Lower lobe of right lung (tissue), 2 donors: ENCODE measurements around the gene BMF. TPM values are rescaled to one million over a fixed set of nuclear protein-coding genes. Genes with fewer than 3 reads are reported as not detected.

Experiments used
- ATAC-seq, 2 donors: fragments of 200-7000 bp; cut with Tn5 transposase; one replicate each; pipeline ENCODE4 v1.9.1; 2020 to 2022; ENCODE audit warnings: mild to moderate bottlenecking in 2 of 2, moderate library complexity in 2 of 2
- DNase-seq: peaks from one replicate; pipeline ENCODE4 v3.0.0-alpha.2; 2020
- H3K27ac ChIP-seq: fragments of 200-600 bp; one replicate; pipeline ENCODE4 v1.8.0; 2022
- H3K27me3 ChIP-seq: fragments of 200-600 bp; one replicate; pipeline ENCODE4 v1.8.0; 2022; ENCODE audit warnings: low read depth
- H3K36me3 ChIP-seq: fragments of 200-600 bp; one replicate; pipeline ENCODE4 v1.8.0; 2022; ENCODE audit warnings: mild to moderate bottlenecking
- H3K4me1 ChIP-seq: fragments of 200-600 bp; one replicate; pipeline ENCODE4 v1.8.0; 2022
- H3K4me3 ChIP-seq: fragments of 200-600 bp; one replicate; pipeline ENCODE4 v1.8.0; 2022; ENCODE audit warnings: mild to moderate bottlenecking
- H3K9me3 ChIP-seq: fragments of 200-600 bp; one replicate; pipeline ENCODE4 v1.8.0; 2022
- intact Hi-C: fragments of 100-400 bp; cut with DNase I; formaldehyde crosslinking; loops from one replicate; pipeline ENCODE4 v1.11.0; 2022
- total RNA-seq: library from RNA; stranded (reverse); fragmentation: NEBNext Ultra II Directional; extraction: Animal tissue kit (Norgen Biotek cat#: 25700); gene quantifications from one replicate; pipeline ENCODE4 v1.2.1, GENCODE V29; 2021
- TF ChIP-seq, protein P1 (sequence below): fragments of 200-600 bp; IDR thresholded peaks from one replicate; pipeline ENCODE4 v1.8.0; 2022; ENCODE audit warnings: antibody characterized with exemption, mild to moderate bottlenecking
- donor health status: DM: no; HTN: yes; CAD: no; lungs with severe emphysema.

The BMF gene
- total RNA-seq, 1 donor from 2014 or later = 17.2 TPM

DNA sequence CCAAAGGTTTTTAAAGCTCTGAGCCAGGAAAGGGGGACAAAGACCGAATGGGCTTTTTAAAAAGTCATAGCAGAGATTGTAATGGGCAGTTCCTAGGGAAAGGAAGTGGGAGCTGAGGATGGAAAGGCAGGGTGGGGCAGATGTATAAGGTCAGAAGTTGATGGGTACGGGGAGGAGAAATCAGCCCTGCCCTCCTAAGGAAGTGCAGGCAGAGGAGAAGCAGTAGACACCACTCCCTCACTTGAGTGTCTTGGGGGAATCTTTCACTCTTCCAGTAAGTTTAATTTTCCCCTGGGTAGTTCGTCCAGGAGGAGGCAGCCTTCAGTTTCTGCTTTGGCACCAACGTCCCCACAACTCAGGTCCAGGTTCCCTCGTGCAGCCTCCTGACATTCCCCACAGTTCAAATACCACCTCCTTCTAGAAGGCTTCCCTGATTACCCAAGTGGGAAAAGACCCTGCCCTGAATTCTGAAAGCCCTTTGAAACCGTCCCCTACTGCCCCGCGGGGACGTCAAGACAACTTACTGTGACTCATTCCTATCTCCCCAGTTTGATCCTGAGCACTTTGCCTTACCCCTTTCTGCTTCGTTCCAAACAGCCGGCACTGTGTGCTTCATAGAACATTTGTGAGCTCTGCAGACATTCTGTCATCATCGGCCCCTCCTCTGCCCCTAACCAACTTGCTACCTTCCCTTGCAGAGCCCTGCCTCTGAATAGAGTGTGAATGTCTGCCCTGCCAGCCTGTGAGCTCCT lies 55.4 kb downstream of the BMF start:
- Histone ChIP-seq H3K4me1 (peaks cover 42% of the 10 kb centered on the region), H3K27me3 (no peaks in the 10 kb centered on the region), H3K4me3 (no peak overlapping the region), H3K27ac (no peak overlapping the region), H3K36me3 (peaks cover 9% of the 10 kb centered on the region), H3K9me3 (no peaks in the 10 kb centered on the region)
- ATAC-seq (no peak), DNase-seq (no peak)
- intact Hi-C loops = no loop called here
- TF ChIP-seq, protein P1, sequence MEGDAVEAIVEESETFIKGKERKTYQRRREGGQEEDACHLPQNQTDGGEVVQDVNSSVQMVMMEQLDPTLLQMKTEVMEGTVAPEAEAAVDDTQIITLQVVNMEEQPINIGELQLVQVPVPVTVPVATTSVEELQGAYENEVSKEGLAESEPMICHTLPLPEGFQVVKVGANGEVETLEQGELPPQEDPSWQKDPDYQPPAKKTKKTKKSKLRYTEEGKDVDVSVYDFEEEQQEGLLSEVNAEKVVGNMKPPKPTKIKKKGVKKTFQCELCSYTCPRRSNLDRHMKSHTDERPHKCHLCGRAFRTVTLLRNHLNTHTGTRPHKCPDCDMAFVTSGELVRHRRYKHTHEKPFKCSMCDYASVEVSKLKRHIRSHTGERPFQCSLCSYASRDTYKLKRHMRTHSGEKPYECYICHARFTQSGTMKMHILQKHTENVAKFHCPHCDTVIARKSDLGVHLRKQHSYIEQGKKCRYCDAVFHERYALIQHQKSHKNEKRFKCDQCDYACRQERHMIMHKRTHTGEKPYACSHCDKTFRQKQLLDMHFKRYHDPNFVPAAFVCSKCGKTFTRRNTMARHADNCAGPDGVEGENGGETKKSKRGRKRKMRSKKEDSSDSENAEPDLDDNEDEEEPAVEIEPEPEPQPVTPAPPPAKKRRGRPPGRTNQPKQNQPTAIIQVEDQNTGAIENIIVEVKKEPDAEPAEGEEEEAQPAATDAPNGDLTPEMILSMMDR = no peak

DNA sequence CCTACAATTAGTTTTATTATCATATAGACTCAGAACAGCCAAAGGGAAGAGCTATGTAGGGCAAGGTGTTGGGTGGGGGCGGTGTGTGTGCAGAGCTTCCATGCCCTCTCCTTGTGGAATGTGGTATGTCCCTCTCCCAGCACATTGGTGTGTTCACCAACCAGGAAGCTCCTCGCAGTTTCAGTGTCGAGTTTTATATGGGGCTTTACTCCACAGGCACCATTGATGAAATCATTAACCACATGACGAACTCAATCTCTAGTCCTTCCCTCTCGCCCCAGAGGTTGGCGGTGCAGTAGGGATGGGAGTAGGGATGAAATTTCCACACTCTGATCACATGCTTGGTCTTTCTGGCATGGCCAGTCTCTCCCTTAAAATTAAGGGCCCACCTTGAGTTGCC lies 56.1 kb downstream of the BMF start:
- Histone ChIP-seq H3K9me3 (no peaks in the 10 kb centered on the region), H3K36me3 (peaks cover 9% of the 10 kb centered on the region), H3K27ac (no peak overlapping the region), H3K27me3 (no peaks in the 10 kb centered on the region), H3K4me3 (no peak overlapping the region), H3K4me1 (peaks cover 49% of the 10 kb centered on the region)
- TF ChIP-seq, protein P1 = no peak
- DNase-seq (no peak), ATAC-seq (no peak)
- intact Hi-C loops = no loop called here

DNA sequence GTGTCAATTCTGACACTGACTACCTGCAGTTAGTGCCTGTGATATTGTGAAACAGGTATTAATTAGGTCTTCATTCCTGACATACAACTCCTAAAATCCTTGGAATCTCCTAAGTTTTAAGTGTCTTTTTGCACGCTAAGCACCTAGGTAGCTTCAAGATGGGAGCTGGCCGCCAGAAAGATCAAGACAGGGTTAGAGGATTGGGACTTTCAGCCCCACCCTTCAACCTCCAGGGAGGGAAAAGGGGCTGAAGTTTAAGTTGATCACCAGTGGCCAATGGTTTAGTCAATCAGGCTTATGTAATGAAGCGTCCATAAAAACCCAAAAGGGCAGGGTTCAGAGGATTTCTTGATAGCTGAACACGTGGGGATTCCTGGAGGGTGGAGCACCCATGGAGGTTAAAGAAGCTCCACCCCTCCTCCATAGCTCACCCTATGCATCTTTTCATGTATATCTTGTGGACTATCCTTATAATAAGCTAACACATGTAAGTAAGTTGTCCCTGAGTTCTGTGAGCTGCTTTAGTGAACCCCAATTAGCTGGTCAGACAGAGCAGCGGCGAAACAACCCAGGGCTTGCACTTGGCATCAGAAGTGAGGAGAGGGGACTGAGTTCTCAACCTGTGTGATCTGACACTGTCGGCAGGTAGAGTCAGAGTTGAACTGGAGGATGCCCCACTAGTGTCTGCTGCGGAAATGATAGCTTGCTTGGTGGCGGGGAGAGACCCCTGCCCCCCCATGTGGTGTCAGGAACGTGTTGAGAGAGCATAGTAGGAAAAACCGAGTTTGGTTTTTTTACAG lies 56.9 kb downstream of the BMF start:
- DNase-seq (no peak), ATAC-seq (no peak)
- intact Hi-C loops = no loop called here
- H3K4me1 ChIP-seq = peaks cover 57% of the 10 kb centered on the region
- H3K36me3 ChIP-seq = peaks cover 6% of the 10 kb centered on the region
- no peak overlapping the region for H3K4me3 ChIP-seq
- TF ChIP-seq, protein P1 = no peak
- H3K9me3 ChIP-seq = no peaks in the 10 kb centered on the region
- no peak overlapping the region for H3K27ac ChIP-seq
- H3K27me3 ChIP-seq = no peaks in the 10 kb centered on the region

DNA sequence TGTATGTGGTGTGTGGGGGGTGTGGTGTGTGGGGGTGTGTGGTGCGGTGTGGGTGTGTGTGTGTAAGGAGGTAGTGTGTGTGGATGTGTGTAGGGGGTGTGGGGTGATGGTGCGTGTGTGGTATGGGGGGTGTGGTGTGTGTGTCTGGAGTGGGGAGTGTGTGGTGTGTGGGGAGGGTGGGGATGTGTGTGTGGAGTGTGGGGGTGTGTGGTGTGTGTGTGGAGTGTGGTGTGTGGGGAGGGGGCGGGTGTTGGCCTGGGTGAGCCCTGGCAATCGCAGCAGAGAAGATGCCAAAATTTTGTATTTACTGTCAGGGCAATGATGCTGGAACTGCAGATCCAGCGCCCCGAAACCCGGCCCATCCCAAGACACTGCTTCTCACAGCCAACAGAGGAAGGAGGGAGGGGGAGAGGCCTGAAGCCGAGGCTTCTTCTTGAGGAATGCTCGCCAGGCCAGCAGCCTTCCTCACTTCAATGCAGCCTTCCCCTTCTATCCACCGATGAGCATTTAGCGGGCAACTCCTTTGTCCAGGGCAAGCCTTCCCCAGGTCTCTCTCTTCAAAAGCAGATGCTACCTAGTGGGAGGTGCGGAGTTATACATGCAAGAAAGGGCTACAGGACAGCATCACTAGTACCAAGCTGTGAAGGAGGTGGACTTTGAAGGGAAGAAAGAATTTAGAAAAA lies 57.8 kb downstream of the BMF start:
- ATAC-seq (no peak), DNase-seq (no peak)
- Histone ChIP-seq H3K4me1 (peaks cover 65% of the 10 kb centered on the region), H3K9me3 (no peaks in the 10 kb centered on the region), H3K27ac (no peak overlapping the region), H3K27me3 (no peaks in the 10 kb centered on the region), H3K36me3 (no peaks in the 10 kb centered on the region), H3K4me3 (no peak overlapping the region)
- TF ChIP-seq, protein P1 = no peak
- intact Hi-C loops = no loop called here

DNA sequence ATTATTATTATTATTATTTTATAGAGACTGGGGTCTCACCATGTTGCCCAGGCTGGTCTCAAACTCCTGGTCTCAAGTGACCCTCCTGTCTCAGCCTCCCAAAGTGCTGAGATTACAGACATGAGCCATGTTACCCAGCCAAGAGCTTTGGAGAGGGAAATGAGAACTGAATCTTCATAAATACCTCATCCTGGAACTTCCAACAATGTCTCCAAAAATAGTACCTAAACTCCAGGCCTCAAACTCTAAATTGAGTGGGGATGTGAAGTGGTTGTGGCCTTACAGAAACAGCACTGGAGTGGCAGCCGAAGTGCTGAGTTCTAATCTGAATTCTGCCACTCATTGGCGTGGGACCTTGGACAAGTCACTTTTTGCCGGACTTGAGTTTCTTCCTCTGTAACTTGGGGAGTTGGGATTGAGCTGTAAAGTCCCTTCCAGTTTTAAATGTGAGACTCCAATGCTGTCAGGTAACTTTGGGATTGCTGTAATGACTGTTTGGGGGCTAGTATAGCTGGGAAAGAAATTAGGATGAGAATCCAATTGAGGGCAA lies 59.7 kb downstream of the BMF start:
- Histone ChIP-seq H3K4me1 (peaks cover 63% of the 10 kb centered on the region), H3K4me3 (no peak overlapping the region), H3K36me3 (no peaks in the 10 kb centered on the region), H3K9me3 (no peaks in the 10 kb centered on the region), H3K27ac (peak overlapping the region; percentile 72), H3K27me3 (no peaks in the 10 kb centered on the region)
- ATAC-seq (no peak), DNase-seq (no peak)
- intact Hi-C loops = loop anchor here (10.0 kb wide), 2 partner anchors 56 to 226 kb away; partner anchors contain the start of gene BMF
- TF ChIP-seq, protein P1 = no peak
